ENCODE data around the gene GPR162. TPM values are rescaled to one million over a fixed set of nuclear protein-coding genes. Genes with fewer than 3 reads are reported as not detected.

Gene GPR162
- total and polyA plus RNA-seq, 11 donors = 1.8 to 7.7 (median 3.0) TPM

Other genes with a start within 250 kb of the GPR162 start
- 100 to 1,000 TPM; 131 to 237 (median 160) TPM for gene CHD4, start 214.4 kb upstream of the GPR162 start, total RNA-seq
- gene CHD4, start 214.4 kb upstream of the GPR162 start, polyA plus RNA-seq = 100 to 1,000 TPM; 144 to 189 TPM
- gene LPAR5, start 185.9 kb upstream of the GPR162 start, total RNA-seq = 10 to 100 TPM in 1 of 9 donors, 1 to 10 TPM in 8; 3.7 to 11.7 (median 4.8) TPM
- gene LPAR5, start 185.9 kb upstream of the GPR162 start, polyA plus RNA-seq = 1 to 10 TPM; 3.5 to 4.7 TPM
- gene ACRBP, start 174.4 kb upstream of the GPR162 start, total RNA-seq = 1 to 10 TPM in 4 of 9 donors, under 1 TPM in 4, not detected in 1; 0.32 to 7.2 (median 0.99) TPM
- gene ACRBP, start 174.4 kb upstream of the GPR162 start, polyA plus RNA-seq = under 1 TPM; 0.34 to 0.60 TPM
- gene ING4, start 158.7 kb upstream of the GPR162 start, total RNA-seq = 10 to 100 TPM; 17.4 to 39.0 (median 24.7) TPM
- gene ING4, start 158.7 kb upstream of the GPR162 start, polyA plus RNA-seq = 10 to 100 TPM; 14.6 to 23.6 TPM
- 10 to 100 TPM; 19.4 to 38.1 (median 25.2) TPM for gene ZNF384, start 132.4 kb upstream of the GPR162 start, total RNA-seq
- gene ZNF384, start 132.4 kb upstream of the GPR162 start, polyA plus RNA-seq = 10 to 100 TPM; 15.0 to 29.7 TPM
- under 1 TPM in 3 of 9 donors, not detected in 6; 0.11 to 0.32 (median 0.22) TPM for gene PIANP, start 121.0 kb upstream of the GPR162 start, total RNA-seq
- under 1 TPM; 0.15 to 0.28 TPM for gene PIANP, start 121.0 kb upstream of the GPR162 start, polyA plus RNA-seq
- gene COPS7A, start 97.8 kb upstream of the GPR162 start, total RNA-seq = 10 to 100 TPM; 56.7 to 96.4 (median 82.6) TPM
- gene COPS7A, start 97.8 kb upstream of the GPR162 start, polyA plus RNA-seq = 100 to 1,000 TPM in 1 of 2 donors, 10 to 100 TPM in 1; 54.1 to 108 TPM
- gene MLF2, start 68.7 kb upstream of the GPR162 start, total RNA-seq = 100 to 1,000 TPM; 126 to 207 (median 152) TPM
- 100 to 1,000 TPM; 136 to 231 TPM for gene MLF2, start 68.7 kb upstream of the GPR162 start, polyA plus RNA-seq
- gene PTMS, start 55.5 kb upstream of the GPR162 start, total RNA-seq = 100 to 1,000 TPM in 5 of 9 donors, 10 to 100 TPM in 4; 72.9 to 227 (median 100) TPM
- gene PTMS, start 55.5 kb upstream of the GPR162 start, polyA plus RNA-seq = 100 to 1,000 TPM; 274 to 331 TPM
- gene LAG3, start 49.3 kb upstream of the GPR162 start, total RNA-seq = 1 to 10 TPM in 2 of 9 donors, under 1 TPM in 3, not detected in 4; 0.10 to 1.5 (median 0.43) TPM
- under 1 TPM; 0.03 to 0.34 TPM for gene LAG3, start 49.3 kb upstream of the GPR162 start, polyA plus RNA-seq
- 10 to 100 TPM in 2 of 9 donors, 1 to 10 TPM in 7; 3.0 to 71.9 (median 5.4) TPM for gene CD4, start 32.3 kb upstream of the GPR162 start, total RNA-seq
- 1 to 10 TPM; 1.1 to 3.2 TPM for gene CD4, start 32.3 kb upstream of the GPR162 start, polyA plus RNA-seq
- 10 to 100 TPM in 7 of 9 donors, 1 to 10 TPM in 2; 4.2 to 26.7 (median 16.6) TPM for gene P3H3, start 6.6 kb downstream of the GPR162 start, total RNA-seq
- 10 to 100 TPM; 11.5 to 29.9 TPM for gene P3H3, start 6.6 kb downstream of the GPR162 start, polyA plus RNA-seq
- gene GNB3, start 19.1 kb downstream of the GPR162 start, total RNA-seq = 10 to 100 TPM in 2 of 9 donors, 1 to 10 TPM in 6, under 1 TPM in 1; 0.64 to 12.4 (median 6.2) TPM
- gene GNB3, start 19.1 kb downstream of the GPR162 start, polyA plus RNA-seq = 1 to 10 TPM; 1.9 to 6.2 TPM
- 1 to 10 TPM in 1 of 9 donors, under 1 TPM in 7, not detected in 1; 0.44 to 8.3 (median 0.96) TPM for gene CDCA3, start 29.5 kb downstream of the GPR162 start, total RNA-seq
- gene CDCA3, start 29.5 kb downstream of the GPR162 start, polyA plus RNA-seq = under 1 TPM; 0.42 to 0.65 TPM
- gene USP5, start 30.3 kb downstream of the GPR162 start, total RNA-seq = 10 to 100 TPM; 42.0 to 96.8 (median 61.6) TPM
- gene USP5, start 30.3 kb downstream of the GPR162 start, polyA plus RNA-seq = 10 to 100 TPM; 23.4 to 52.8 TPM
- gene TPI1, start 45.7 kb downstream of the GPR162 start, total RNA-seq = 1,000 to 10,000 TPM in 1 of 9 donors, 100 to 1,000 TPM in 8; 600 to 1,024 (median 730) TPM
- gene TPI1, start 45.7 kb downstream of the GPR162 start, polyA plus RNA-seq = 1,000 to 10,000 TPM in 1 of 2 donors, 100 to 1,000 TPM in 1; 648 to 1,605 TPM
- 1 to 10 TPM; 2.3 to 6.6 (median 3.1) TPM for gene SPSB2, start 51.5 kb downstream of the GPR162 start, total RNA-seq
- 1 to 10 TPM; 4.4 to 4.6 TPM for gene SPSB2, start 51.5 kb downstream of the GPR162 start, polyA plus RNA-seq
- 10 to 100 TPM in 5 of 9 donors, 1 to 10 TPM in 4; 8.2 to 15.1 (median 10.3) TPM for gene LRRC23, start 83.0 kb downstream of the GPR162 start, total RNA-seq
- 10 to 100 TPM; 14.8 to 15.3 TPM for gene LRRC23, start 83.0 kb downstream of the GPR162 start, polyA plus RNA-seq
- 10 to 100 TPM in 6 of 9 donors, 1 to 10 TPM in 3; 4.6 to 30.9 (median 11.6) TPM for gene ENO2, start 92.8 kb downstream of the GPR162 start, total RNA-seq
- gene ENO2, start 92.8 kb downstream of the GPR162 start, polyA plus RNA-seq = 10 to 100 TPM; 10.4 to 22.1 TPM
- 10 to 100 TPM; 38.4 to 82.9 (median 67.2) TPM for gene ATN1, start 106.1 kb downstream of the GPR162 start, total RNA-seq
- 10 to 100 TPM; 61.3 to 65.6 TPM for gene ATN1, start 106.1 kb downstream of the GPR162 start, polyA plus RNA-seq
- not detected for gene RNU7-1, start 122.0 kb downstream of the GPR162 start, total RNA-seq
- not detected for gene RNU7-1, start 122.0 kb downstream of the GPR162 start, polyA plus RNA-seq
- gene C12orf57, start 122.2 kb downstream of the GPR162 start, total RNA-seq = 100 to 1,000 TPM; 108 to 394 (median 167) TPM
- gene C12orf57, start 122.2 kb downstream of the GPR162 start, polyA plus RNA-seq = 100 to 1,000 TPM; 258 to 460 TPM
- 10 to 100 TPM in 2 of 9 donors, 1 to 10 TPM in 7; 3.5 to 63.2 (median 5.9) TPM for gene PTPN6, start 129.5 kb downstream of the GPR162 start, total RNA-seq
- 1 to 10 TPM; 6.6 to 6.7 TPM for gene PTPN6, start 129.5 kb downstream of the GPR162 start, polyA plus RNA-seq
- gene PHB2, start 148.8 kb downstream of the GPR162 start, total RNA-seq = 100 to 1,000 TPM; 128 to 189 (median 152) TPM
- 100 to 1,000 TPM; 112 to 192 TPM for gene PHB2, start 148.8 kb downstream of the GPR162 start, polyA plus RNA-seq
- 10 to 100 TPM; 24.2 to 43.1 (median 35.9) TPM for gene EMG1, start 149.1 kb downstream of the GPR162 start, total RNA-seq
- 10 to 100 TPM; 23.0 to 38.2 TPM for gene EMG1, start 149.1 kb downstream of the GPR162 start, polyA plus RNA-seq
- gene LPCAT3, start 196.7 kb downstream of the GPR162 start, total RNA-seq = 10 to 100 TPM; 19.9 to 66.3 (median 46.8) TPM
- gene LPCAT3, start 196.7 kb downstream of the GPR162 start, polyA plus RNA-seq = 10 to 100 TPM; 26.9 to 43.4 TPM
- gene C1S, start 238.9 kb downstream of the GPR162 start, total RNA-seq = 100 to 1,000 TPM in 2 of 9 donors, 10 to 100 TPM in 7; 31.9 to 247 (median 74.2) TPM
- 10 to 100 TPM; 30.1 to 36.4 TPM for gene C1S, start 238.9 kb downstream of the GPR162 start, polyA plus RNA-seq

All from heart left ventricle (tissue), 11 donors.